Type B pancreatic cell (in vitro differentiated cells): ENCODE results near the gene RFLNA. TPM values are rescaled to one million over a fixed set of nuclear protein-coding genes. Genes with fewer than 3 reads are reported as not detected.
A peak's percentile ranks its signal among the peaks of the same experiment; 100 is the strongest.

Experiments
- DNase-seq: peaks from one replicate; pipeline ENCODE4 v3.0.0; 2021; ENCODE audit warnings: mixed read lengths; ENCODE audit not compliant: unreplicated experiment; ENCODE audit errors: extremely low spot score
- H3K27ac Mint-ChIP-seq: 2 replicates; pipeline ENCODE4 v1.8.0; 2021; ENCODE audit warnings: mild to moderate bottlenecking, mixed read lengths
- H3K27me3 Mint-ChIP-seq: 2 replicates; pipeline ENCODE4 v1.8.0; 2021; ENCODE audit warnings: mixed read lengths
- H3K36me3 Mint-ChIP-seq: 2 replicates; pipeline ENCODE4 v1.8.0; 2021; ENCODE audit warnings: mixed read lengths
- H3K4me1 Mint-ChIP-seq: one replicate; pipeline ENCODE4 v1.8.0; 2021; ENCODE audit warnings: mixed read lengths; ENCODE audit not compliant: unreplicated experiment
- H3K4me3 Mint-ChIP-seq: 2 replicates; pipeline ENCODE4 v1.8.0; 2021; ENCODE audit warnings: mild to moderate bottlenecking, mixed read lengths
- H3K9me3 Mint-ChIP-seq: 2 replicates; pipeline ENCODE4 v1.8.0; 2021; ENCODE audit warnings: mixed read lengths
- long read RNA-seq: library from polyadenylated mRNA; unstranded; transcript quantifications from one replicate; pipeline ENCODE4 v2.0.0, GENCODE V29; 2020
- total RNA-seq: library from RNA; stranded (reverse); gene quantifications from 2 replicates; pipeline ENCODE4 v1.2.1, GENCODE V29; 2021; ENCODE audit warnings: low replicate concordance
- TF ChIP-seq, protein P1 (sequence below): fragments of 200-600 bp; sonication (generic); conservative IDR thresholded peaks from 2 replicates; pipeline ENCODE4 v1.5.0; 2021; ENCODE audit warnings: antibody characterized with exemption, mild to moderate bottlenecking

Gene RFLNA, protein sequence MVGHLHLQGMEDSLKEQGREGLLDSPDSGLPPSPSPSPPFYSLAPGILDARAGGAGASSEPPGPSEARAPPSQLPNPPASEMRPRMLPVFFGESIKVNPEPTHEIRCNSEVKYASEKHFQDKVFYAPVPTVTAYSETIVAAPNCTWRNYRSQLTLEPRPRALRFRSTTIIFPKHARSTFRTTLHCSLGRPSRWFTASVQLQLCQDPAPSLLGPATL
- 19.7 and 57.4 TPM in 2 replicates for total RNA-seq
- long read RNA-seq, partial matches to known transcripts = 0 of 11 reads
- long read RNA-seq, other reads (novel, unspliced or antisense) = 11 of 11 reads

DNA sequence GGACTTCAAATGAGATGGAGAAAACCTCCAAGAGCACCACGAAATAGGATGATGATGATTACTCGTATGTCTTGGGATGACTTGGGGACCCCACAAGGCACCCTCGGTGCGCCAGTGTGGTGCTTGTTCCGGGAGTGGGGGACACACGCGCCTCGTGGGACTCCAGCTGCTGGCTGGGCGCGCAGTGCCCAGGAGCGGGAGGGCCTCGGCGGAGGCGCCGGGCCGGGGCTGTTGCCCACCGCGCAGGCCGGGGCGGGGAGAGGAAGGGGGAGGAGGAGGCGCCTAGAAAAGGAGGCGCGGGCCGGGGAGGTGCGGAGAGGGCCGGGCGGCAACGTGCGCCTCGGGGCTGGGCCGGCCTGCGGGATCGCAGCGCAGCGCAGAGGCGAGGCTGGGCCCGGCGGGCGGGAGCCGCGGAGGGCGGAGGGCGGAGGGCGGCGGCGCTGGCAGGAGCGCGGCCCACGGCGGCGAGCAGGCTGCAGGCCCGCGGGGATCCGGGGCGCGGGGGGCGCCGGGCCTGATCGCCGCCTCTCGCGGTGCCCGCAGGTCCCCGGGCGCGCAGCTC, at the start of gene RFLNA:
Gene RFLNA, plus strand, starts transcription at position 314 of the 562 bp plus-strand sequence. CDS start 337 bp downstream, outside the sequence.
- Mint-ChIP-seq H3K4me3 (peak within 1 kb of the TSS; percentile 91), H3K27me3 (peaks cover 4% of the 10 kb centered on the region), H3K27ac (peak within 1 kb of the TSS; percentile 74), H3K9me3 (no peaks in the 10 kb centered on the region), H3K4me1 (peaks cover 38% of the 10 kb centered on the region), H3K36me3 (peaks cover 5% of the 10 kb centered on the region)
- DNase-seq = no peak
- TF ChIP-seq, protein P1, sequence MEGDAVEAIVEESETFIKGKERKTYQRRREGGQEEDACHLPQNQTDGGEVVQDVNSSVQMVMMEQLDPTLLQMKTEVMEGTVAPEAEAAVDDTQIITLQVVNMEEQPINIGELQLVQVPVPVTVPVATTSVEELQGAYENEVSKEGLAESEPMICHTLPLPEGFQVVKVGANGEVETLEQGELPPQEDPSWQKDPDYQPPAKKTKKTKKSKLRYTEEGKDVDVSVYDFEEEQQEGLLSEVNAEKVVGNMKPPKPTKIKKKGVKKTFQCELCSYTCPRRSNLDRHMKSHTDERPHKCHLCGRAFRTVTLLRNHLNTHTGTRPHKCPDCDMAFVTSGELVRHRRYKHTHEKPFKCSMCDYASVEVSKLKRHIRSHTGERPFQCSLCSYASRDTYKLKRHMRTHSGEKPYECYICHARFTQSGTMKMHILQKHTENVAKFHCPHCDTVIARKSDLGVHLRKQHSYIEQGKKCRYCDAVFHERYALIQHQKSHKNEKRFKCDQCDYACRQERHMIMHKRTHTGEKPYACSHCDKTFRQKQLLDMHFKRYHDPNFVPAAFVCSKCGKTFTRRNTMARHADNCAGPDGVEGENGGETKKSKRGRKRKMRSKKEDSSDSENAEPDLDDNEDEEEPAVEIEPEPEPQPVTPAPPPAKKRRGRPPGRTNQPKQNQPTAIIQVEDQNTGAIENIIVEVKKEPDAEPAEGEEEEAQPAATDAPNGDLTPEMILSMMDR = no peak

DNA sequence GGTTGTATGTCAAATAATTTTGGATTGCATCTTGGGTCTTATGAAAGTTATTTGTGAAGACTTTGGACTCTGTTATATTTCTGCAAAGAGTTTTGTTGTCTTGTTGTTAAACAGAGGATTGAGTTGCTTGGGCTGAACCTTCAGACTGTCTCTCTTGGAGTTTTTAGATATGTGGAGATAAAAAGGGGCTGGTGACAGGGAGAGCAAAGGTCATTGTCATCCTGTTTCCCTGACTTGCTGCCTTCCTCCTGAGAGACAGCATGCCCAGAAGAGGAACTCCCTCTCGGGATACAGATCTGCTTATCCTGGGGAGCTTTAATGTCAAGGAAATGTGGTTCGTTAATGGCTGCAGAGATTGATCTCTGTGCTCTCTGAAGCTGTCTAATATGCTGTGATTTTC, 47.6 kb upstream of the RFLNA start:
- Mint-ChIP-seq H3K27me3 (peaks cover 2% of the 10 kb centered on the region), H3K27ac (no peak overlapping the region), H3K36me3 (no peaks in the 10 kb centered on the region), H3K4me1 (peaks cover 29% of the 10 kb centered on the region), H3K4me3 (no peak overlapping the region), H3K9me3 (no peaks in the 10 kb centered on the region)
- DNase-seq = no peak
- TF ChIP-seq, protein P1 = no peak

DNA sequence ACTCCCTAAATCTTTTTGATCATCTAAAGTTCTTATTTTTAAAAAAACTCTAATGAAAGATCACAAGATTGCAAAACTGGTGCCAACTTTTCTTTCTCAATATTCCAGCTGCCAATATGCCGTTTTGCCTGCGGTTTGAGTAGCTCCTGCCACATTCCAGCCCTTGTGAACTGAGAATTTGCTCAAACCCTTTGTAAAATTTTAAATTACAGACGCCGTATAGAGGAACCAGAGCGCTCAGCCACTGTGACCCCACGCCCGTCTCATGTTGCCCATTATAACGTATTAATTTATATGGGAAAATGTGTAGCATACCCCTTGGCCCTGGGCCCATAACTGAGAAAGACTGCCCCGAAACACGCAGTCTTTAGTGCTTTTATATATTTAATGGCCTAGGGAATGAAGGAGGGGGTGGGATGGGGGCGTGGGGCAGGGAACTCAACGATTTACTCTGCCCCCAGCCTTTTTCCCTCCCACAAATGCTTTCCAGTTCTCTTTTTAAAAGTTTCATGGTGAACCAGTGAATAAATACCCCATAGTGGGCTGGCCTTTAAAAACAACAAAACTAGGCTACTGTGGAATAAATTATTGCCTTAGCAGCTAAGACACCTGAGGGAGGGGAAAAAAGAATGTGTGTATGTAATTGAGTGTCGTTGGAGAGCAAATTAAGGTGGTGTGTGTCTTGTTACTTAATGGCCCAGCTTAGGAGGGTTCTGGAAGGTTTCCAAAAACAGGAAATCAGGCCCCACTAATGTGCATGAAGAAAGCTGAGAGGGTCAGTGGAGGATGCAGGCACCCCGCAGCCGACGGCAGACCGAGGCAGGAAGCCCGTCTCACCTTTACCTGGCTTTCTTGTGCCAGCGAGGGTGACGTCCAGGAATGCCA, 45.7 kb upstream of the RFLNA start:
- Mint-ChIP-seq H3K36me3 (no peaks in the 10 kb centered on the region), H3K4me1 (peaks cover 20% of the 10 kb centered on the region), H3K4me3 (no peak overlapping the region), H3K9me3 (no peaks in the 10 kb centered on the region), H3K27ac (no peak overlapping the region), H3K27me3 (peaks cover 2% of the 10 kb centered on the region)
- DNase-seq = no peak
- TF ChIP-seq, protein P1 = no peak

DNA sequence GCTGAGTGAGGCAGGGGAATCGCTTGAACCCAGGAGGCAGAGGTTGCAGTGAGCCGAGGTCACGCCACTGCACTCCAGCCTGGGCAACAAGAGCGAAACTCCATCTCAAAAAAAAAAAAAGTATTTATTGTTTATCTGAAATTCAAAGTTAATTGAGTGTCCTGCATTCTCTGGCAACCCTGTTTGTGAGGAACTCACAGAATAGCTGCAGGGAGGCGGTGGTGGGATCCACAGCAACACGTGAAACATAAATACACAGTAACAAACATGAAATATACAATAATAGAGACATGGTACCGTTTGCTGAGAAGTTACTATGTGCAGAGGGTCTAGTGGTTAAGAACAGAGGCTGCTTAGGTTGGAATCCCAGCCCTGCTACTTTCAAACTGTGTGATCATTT, 43.7 kb upstream of the RFLNA start:
- TF ChIP-seq, protein P1 = no peak
- Mint-ChIP-seq H3K36me3 (no peaks in the 10 kb centered on the region), H3K9me3 (no peaks in the 10 kb centered on the region), H3K4me3 (no peak overlapping the region), H3K4me1 (peaks cover 26% of the 10 kb centered on the region), H3K27ac (no peak overlapping the region), H3K27me3 (peaks cover 4% of the 10 kb centered on the region)
- no peak for DNase-seq

DNA sequence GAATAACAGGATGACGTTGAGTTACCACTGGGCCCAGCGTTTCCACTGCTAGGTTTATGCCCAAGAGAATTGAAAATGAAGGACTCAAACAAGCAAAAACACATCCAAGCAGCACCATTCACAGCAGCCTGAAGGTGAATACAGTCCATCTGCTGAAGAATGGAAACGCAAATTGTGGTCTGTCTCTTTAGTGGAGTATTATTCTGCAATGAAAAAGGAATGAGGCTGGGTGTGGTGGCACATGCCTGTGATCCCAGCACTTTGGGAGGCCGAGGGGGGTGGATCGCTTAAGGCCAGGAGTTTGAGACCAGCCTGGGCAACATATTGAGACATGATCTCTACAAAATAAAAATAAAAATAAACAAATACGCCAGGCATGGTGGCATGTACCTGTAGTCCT, 41.9 kb upstream of the RFLNA start:
- peaks cover 37% of the 10 kb centered on the region for H3K4me1 Mint-ChIP-seq
- no peak for DNase-seq
- H3K27me3 Mint-ChIP-seq = peaks cover 16% of the 10 kb centered on the region
- H3K36me3 Mint-ChIP-seq = no peaks in the 10 kb centered on the region
- TF ChIP-seq, protein P1 = no peak
- no peak overlapping the region for H3K4me3 Mint-ChIP-seq
- H3K27ac Mint-ChIP-seq = no peak overlapping the region
- no peaks in the 10 kb centered on the region for H3K9me3 Mint-ChIP-seq
